ENCODE results near the gene RFPL3.

DNA sequence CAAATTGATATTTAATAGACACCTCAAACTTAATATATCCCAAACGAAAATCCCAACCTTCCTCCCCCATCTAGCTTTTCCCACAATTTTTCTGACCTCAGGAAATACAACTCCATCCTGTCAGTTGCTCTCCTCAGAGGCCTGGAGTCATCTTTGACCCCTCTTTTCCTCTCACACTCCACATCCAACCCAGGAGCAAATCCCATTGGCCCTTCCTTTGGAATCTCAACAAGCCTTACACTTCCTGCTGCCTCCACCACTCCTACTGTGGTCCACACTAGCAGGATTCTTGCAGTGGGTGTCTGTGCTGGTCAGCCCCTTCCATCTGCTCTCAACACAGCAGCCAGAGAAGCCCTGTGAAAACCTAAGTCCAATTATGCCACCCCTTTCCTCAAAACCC is 39.3 kb upstream of the RFPL3 start:
- TF ChIP-seq, protein P1, sequence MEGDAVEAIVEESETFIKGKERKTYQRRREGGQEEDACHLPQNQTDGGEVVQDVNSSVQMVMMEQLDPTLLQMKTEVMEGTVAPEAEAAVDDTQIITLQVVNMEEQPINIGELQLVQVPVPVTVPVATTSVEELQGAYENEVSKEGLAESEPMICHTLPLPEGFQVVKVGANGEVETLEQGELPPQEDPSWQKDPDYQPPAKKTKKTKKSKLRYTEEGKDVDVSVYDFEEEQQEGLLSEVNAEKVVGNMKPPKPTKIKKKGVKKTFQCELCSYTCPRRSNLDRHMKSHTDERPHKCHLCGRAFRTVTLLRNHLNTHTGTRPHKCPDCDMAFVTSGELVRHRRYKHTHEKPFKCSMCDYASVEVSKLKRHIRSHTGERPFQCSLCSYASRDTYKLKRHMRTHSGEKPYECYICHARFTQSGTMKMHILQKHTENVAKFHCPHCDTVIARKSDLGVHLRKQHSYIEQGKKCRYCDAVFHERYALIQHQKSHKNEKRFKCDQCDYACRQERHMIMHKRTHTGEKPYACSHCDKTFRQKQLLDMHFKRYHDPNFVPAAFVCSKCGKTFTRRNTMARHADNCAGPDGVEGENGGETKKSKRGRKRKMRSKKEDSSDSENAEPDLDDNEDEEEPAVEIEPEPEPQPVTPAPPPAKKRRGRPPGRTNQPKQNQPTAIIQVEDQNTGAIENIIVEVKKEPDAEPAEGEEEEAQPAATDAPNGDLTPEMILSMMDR (IDR thresholded peaks at IDR 0.05; ENCODE audit: insufficient read depth, low read length, poor library complexity, severe bottlenecking): no peak
- no peak for TF ChIP-seq EZH2phosphoT487 (conservative IDR thresholded peaks at IDR 0.05; ENCODE audit: low read length)
